H1 (cell line): ENCODE data around the gene POU5F1. TPM values are rescaled to one million over a fixed set of nuclear protein-coding genes. Genes with fewer than 3 reads are reported as not detected.

ENCODE experiments used
- BACH1 ChIP-seq: IDR thresholded peaks from 2 replicates; pipeline ENCODE4 v1.6.1; 2012; ENCODE audit warnings: low read length, improper control_type of control experiment
- CBX8 ChIP-seq: fragments of 300-800, 300-1000 bp; sonication (generic); IDR thresholded peaks from 2 replicates; pipeline ENCODE4 v1.7.1; 2016; ENCODE audit warnings: low read depth, low read length, borderline replicate concordance
- HDAC6 ChIP-seq: IDR thresholded peaks from one replicate; pipeline ENCODE4 v1.7.1; 2012; ENCODE audit warnings: low read depth, mild to moderate bottlenecking, inconsistent platforms, low read length, moderate library complexity
- POLR2AphosphoS5 ChIP-seq: IDR thresholded peaks from 2 replicates; pipeline ENCODE4 v1.6.1; 2011; ENCODE audit warnings: low read depth, low read length
- RNF2 ChIP-seq: fragments of 200-900, 300-1000 bp; sonication (generic); IDR thresholded peaks from 2 replicates; pipeline ENCODE4 v1.7.1; 2016; ENCODE audit warnings: borderline replicate concordance, low read depth, mild to moderate bottlenecking, antibody characterized with exemption, low read length; ENCODE audit not compliant: poor library complexity, severe bottlenecking; ENCODE audit errors: missing control alignments
- SP2 ChIP-seq: IDR thresholded peaks from 2 replicates; pipeline ENCODE4 v1.6.1; 2012; ENCODE audit warnings: mild to moderate bottlenecking, low read length, inconsistent platforms
- TEAD4 ChIP-seq: IDR thresholded peaks from 2 replicates; pipeline ENCODE4 v1.6.1; 2012; ENCODE audit warnings: low read depth, low read length, inconsistent platforms, mixed read lengths
- polyA plus RNA-seq, 7 experiments: library from polyadenylated mRNA; depleted of rRNA in 3 of 7; stranded (reverse) in 5 of 7; unstranded in 2 of 7; fragments of >200 nt in 5 of 7; fragments of 200-250 nt in 2 of 7; gene quantifications; 1 replicate in 5 of 7; 2 replicates in 1 of 7; 4 replicates in 1 of 7; pipeline versions ENCODE4 v1.2.1 to v1.2.3, GENCODE V29; 2011 to 2013; ENCODE audit warnings: missing spikeins in 2 of 7, mixed read lengths in 2 of 7
- total RNA-seq: library from RNA; stranded (reverse); fragmentation: NEBNext Ultra II Directional; extraction: Animal tissue kit (Norgen Biotek cat#: 25700); gene quantifications from 2 replicates; pipeline ENCODE4 v1.2.1, GENCODE V29; 2021

The POU5F1 gene
- total and polyA plus RNA-seq, 2 of the 8 experiments (the other 6 are each of a cell fraction or from before 2014, with no cell fraction given) = 2,437 to 2,526 TPM

DNA sequence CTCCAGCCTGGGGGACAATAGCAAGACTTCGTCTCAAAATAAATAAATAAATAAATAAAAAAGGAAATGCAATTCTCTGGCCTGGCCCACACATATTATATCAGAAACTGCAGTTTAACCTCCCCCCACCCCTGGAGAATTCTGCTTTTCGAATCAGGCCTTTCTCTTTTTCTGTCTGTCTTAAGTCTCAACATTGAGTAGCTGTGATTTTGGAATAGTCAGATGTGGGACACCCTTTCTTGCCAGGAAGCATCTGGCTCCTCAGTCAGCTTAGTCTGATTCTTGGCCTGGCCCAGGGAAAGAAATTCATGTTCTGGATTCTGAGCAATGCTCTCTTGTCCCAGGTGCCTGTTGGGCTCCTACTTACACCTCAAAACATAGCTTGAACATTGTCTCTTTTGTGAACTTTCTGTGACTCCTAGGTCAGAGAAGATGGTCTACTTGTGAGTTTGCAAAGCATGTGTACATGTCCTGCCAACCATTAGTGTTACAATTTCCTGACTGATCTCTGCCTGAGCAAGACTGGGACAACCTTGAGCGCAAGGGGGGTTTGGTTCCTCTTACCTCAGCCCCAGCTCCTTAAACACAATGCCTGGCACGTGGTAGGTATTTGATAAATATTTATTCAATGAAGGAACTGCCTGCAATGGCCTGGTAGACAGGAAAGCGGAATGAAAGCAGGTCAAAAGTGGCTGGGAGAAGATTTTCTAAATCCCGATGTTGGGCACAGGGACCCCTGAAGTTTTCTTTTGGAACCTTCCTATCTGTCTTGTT lies 23.8 kb upstream of the POU5F1 start (continued):
- no peak for TF ChIP-seq CBX8
- TF ChIP-seq BACH1 = no peak
- no peak for TF ChIP-seq SP2
- no peak for TF ChIP-seq HDAC6
- TF ChIP-seq TEAD4 = no peak
- no peak for TF ChIP-seq RNF2
- TF ChIP-seq POLR2AphosphoS5 = no peak
